NCI-H526 treated with DMSO at 0.1 percent for 48 hours (cell line): Measurements from ENCODE around the gene TNFSF10.
"Not testable (repeated sequence)": the region's sequence is repeated elsewhere in the genome, so short reads cannot be mapped to it uniquely, and the experiment has no call there.

Source experiments
- DNase-seq: peaks from one replicate; lab custom pipeline; 2025; lab: John Stamatoyannopoulos, UW

TNFSF10 gene

GRCh38 chr3:172522871-172523818 is at the start of gene TNFSF10:
Gene TNFSF10 (minus strand): TSS chr3:172523430. CDS start chr3:172523384, 46 bp downstream.
- DNase-seq, result no peak

DNA sequence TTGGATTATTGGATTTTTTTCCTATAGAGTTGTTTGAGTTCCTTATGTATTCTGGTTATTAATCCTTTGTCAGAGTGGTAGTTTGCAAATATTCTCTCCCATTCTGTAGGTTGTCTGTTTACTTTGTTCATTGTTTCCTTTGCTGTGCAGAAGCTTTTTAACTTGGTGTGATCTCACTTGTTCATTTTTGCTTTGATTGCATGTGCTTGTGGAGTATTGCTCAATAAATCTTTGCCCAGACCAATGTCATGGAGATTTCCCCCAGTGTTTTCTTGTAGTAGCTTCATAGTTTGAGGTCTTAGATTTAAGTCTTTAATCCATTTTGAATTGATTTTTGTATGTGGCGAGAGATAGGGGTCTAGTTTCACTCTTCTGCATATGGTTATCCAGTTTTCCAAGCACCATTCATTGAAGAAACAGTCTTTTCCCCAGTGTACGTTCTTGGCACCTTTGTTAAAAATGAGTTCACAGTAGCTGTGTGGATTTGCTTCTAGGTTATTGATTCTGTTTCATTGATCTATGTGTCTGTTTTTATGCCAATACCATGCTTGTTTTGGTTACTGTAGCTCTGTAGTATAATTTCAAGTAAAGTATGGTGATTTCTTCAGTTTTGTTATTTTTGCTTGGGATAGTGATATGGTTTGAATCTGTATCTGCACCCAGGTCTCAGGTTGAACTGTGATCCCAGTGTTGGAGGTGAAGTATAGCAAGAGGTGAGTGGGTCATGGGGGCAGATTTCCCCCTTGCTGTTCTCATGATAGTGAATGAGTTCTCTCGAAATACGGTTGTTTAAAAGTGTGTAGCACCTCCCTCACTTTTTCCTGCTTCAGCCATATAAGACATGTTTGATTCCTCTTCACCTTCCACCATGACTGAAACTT is 46.1 kb upstream of the TNFSF10 start:
- DNase-seq, result no peak

DNA sequence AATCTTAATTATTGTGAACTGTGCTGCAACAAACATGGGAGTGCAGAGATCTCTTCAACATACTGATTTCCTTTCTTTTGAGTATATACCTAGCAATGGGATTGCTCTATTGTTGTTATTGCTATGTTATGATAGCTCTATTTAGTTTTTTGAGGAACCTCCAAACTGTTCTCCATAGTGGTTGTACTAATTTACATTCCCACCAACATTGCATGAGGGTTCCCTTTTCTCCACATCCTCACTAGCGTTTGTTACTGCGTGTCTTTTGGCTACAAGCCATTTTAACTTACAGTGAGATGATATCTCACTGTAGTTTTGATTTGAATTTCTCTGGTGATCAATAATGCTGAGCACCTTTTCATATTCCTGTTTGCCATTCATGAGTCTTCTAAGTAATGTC is 45.5 kb upstream of the TNFSF10 start:
- DNase-seq, result no peak

DNA sequence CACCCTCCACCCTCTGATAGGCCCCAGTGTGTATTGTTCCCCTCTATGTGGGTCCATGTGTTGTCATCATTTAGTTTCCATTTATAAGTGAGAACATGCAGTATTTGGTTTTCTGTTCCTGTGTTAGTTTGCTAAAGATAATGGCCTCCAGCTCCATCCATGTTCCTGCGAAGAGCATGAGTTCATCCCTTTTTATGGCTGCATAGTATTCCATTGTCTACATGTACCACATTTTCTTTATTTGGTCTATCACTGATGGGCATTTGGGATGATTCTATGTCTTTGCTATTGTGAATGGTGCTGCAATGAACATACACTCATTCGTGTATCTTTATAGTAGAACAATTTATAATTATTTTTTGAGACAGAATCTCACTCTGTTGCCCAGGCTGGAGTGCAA is 43.6 kb upstream of the TNFSF10 start:
- DNase-seq, result not testable (repeated sequence)

GRCh38 chr3:172564499-172564898 is 41.3 kb upstream of the TNFSF10 start:
- DNase-seq, result no peak

DNA sequence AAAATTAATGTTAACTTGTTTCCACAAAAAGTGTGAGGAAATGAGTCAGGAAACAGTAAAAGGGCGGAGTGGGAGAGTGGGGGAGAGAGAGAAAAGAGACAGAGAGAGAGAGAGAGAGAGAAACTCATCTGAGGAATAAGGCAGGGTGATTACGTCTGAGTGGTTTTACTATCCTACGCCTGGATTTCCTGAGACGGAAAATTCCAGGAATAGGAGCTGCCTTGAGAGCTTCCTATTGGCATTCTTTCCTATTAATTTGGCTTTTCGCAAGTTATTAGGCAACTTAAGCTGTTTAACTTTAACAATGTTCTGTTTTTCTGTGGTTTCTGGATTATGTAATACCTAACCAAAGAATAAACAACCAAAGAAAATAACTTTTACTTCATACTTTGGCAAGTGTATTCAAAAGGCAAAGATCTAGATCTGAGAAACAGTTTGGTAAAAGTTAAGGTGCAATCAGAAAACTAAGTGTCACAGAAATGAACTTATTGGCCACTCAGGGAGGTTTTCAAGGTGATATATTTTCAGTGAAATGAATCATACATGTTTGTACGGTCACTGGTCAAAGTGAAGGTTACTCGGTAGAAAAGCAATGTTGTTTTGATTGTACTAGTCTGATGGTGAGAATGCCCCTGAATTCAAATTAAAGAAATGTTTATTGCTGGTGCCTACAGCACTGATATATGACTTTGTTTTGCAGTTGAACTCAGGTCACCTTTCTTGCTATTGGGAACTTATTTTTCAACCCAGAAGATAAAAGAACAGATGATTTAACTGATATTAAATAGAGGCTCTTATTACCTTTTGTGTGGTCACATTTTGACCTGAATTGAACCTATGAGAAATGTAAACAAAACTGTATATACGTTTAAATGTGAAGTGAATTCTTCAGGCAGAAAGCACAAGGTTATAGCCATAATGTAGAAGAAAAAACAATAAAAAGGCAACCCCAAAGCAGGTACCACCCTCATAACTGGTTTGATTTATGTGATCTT is 39.9 kb upstream of the TNFSF10 start:
- DNase-seq, result no peak

- DNase-seq, result no peak
These were observed 38.8 kb upstream of the TNFSF10 start for GRCh38 chr3:172561897-172562640.

DNA sequence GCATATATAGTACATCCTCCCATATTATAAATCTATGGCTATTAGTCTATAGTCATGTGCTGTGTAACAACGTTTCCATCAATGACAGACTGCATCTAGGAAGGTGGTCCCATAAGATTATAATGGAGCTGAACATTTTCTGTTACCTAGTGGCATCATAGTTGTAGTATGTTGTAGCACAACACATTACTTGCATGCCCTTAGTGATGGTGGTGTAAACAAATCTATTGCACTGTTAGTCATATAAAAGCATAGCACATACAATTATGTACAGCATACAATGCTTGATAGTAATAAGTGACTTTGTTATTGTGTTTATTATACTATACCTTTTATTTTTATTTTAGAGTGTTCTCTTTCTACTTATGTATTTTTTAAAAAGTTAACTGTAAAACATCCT is 37.4 kb upstream of the TNFSF10 start:
- no peak for DNase-seq

DNA sequence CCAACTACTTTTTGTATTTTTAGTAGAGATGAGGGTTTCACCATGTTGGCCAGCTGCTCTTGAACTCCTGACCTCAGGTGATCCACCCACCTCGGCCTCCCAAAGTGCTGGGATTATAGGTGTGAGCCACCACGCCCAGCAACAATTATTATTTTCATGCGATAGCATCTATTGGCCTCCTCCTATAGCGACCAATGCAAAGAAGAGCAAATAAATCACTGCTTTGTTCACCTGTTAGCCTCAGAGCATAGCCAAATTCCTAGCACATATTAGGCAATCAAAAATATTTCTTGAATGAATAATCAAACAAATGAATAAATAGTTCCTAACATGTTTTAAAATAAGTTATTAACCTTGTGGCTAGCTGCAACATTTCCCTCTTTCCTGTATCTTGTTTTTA is 36.8 kb upstream of the TNFSF10 start:
- DNase-seq, result no peak

DNA sequence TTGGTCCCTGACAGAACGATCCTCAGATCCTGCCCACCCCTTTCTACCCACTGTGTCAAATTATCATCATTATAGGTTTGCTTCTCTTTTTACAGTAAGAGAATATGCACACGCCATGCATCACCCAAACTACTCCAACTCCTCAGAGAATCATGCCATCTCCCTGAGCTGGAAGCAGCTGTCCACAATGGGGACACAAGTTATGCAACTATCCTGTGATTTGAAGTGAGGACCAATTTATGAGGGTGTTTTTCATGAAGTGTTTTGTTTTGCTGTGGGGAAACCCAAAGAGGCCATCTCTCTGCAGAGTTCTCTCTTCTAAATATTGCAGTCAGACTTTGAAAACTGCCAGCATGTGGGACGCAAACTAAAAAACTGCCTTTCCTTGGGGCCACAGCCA is 35.8 kb upstream of the TNFSF10 start:
- DNase-seq, result no peak

DNA sequence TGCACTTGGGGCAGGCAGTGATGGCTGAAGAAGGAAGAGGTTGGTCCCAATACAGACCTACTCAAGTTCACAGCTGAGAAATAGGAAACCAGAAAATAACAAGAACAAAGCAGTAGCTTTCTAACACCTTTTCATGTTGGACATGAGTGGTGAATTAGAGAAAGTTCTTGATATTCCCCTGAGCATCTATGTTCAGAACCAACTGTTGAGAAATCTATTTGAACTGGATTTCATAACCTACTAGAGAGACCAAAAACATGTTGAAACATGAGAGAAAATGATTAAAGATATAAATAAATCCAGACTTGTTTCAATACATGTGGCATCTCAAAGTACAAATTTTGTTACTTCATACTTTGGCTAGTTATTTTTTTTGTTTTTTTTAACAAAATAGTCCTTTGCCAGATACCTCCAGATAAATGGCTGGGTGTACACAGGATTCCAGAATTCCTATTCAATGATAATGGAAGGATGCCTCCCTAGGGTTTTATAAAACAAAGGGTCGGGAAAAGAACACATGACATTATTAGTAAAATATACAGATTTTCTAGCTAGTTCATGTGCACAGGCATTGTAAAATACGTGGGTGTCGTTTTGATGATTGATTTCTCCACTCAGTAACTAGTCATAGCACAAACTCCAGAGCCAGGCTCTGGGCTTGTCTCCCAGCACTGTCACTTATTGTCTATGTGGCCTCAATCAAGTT is 34.4 kb upstream of the TNFSF10 start:
- DNase-seq, result no peak

DNA sequence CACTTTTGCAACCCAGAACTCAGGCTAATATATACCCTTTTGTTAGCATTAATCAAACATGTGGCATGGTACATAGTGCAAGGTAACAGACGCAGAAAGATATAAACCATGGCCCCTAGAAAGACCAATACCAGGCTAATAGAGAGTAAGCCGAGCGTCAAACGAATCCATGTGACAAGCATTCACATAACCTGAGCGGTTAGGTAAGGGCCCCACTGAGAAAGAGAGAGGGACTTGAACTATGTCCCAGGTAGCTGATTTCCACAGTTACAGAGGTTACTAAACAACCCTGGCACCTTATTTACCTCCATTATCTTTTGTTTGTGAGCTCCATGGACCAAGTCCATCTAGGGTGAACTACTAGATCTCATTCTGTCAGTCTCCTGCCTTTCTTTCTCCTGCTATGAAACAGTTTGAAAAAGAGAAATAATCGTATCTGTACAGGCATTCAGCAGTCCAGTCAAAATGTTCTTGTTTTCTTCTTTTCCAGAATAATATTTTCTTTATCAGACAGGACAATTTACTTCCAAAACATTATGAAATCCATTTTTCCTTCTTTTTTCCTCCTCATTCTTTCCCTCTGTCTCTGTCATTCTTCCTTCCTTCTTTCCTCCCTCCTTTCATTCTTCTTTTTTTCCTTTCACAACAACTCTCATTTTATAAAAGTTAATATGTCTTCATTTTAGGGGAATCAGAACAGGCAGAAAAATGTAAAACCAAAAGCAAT is 30.5 kb upstream of the TNFSF10 start:
- DNase-seq, result no peak

DNA sequence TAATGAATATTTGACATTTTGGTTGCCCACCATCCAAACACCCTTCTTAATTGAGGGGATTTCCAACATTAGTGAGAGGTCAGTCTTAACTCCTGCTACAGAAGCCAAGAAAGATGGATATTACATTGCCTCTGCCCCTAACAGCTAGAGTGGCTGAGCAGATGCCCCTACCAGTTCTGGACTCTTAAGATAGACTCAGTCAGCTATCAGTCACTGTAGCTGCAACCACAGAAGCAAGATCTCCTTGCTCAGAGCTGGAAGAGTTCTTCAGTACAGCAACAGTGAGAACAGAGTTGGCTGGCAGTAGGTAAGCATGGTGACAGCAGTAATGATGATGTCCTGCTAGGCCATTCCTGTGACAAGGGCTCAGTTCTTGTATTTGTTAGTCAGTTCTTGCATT is 29.4 kb upstream of the TNFSF10 start:
- no peak for DNase-seq

GRCh38 chr3:172551874-172552273 is 28.6 kb upstream of the TNFSF10 start:
- no peak for DNase-seq

DNA sequence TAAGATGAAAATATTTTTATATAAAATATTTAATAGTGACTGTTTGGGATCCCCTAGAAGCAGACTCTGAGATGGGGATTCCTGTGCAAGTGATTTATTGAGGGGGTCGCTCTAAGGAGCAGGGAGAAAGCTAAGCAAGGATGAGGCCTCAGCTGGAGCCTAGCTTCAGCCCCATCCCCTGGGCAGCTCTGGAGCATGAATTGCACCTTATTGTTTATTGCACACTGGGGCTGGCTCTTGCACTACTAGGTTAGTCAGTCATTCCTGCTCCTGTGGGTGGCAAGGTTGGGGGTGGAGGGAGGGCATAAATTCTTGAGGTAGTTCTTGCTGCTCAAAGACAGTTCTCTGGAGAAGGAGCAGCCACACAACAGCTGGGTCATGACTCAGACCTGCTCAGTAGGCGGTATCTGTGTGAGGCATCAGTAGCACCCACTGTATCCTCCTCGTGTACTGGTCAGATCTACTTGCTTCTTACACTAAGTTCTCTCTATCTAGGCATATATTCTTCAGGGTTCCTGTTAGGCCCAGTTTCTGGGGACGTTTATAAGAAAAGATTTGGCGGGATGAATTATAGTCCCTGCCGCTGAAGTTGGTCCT is 27.2 kb upstream of the TNFSF10 start:
- no peak for DNase-seq

DNA sequence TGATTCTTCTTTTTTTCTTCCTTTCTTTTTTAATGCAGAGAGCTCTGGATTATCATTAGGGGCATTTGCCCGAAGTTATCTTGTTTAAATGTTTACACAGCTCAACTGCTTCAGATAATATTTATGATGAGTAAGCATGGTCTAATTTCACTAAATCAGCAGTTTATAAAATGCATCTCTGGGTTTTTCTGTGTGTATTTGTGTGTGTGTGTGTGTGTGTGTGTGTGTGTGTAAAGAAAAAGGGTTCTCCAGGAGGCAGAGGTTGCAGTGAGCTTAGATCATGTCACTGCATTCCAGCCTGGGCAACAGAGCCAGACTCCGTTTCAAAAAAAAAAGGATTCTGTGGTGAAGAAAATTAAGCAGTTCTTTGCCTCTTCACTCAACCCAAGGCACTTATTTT is 25.9 kb upstream of the TNFSF10 start:
- no peak for DNase-seq

DNA sequence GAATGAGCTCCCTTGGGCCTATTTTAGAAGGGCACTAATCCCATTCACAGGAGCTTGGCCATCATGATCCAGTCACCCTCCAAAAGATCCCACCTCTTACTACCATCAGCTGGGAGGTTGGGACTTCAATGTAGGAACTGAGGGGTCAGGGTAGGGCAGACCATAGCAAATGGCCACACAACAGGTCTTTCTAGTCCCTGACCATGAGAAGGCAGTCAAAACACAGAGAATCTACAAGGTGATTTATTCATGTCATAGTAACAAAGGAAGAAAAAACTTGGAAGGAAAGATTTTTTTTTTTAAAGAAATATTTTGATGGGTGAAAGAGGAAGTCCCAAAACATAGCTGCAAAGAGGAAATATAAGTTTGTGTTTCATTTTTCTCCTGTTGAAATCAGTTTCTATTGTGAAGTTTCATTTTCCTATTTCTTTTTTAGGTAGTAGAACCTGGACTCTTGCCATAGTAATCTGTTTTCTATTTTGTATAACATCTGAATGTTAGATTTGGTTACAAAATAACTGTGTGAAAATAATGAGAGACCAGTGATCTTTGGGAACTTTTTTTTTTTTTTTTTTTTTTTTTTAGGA is 23.5 kb upstream of the TNFSF10 start:
- no peak for DNase-seq

- DNase-seq, result no peak
These were observed 22.9 kb upstream of the TNFSF10 start for GRCh38 chr3:172546105-172546504.

DNA sequence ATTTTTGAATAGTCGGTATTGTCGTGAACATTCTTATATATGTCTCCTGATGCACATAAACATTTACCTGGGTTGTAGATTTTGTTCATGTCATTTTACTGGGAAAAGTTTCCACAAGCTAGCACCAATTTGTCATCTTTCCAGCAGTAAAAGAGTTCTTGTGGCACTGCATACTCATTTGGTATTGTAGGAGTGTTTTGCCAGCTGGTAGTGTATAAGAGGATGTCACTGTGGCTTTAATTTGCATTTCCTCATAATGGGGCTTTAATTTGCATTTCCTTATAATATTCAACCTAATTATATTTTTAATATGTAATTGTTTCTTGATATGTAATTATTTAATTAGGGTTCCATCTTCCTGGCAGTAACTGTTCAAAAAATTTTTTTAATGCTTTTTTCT is 21.2 kb upstream of the TNFSF10 start:
- no peak for DNase-seq
